ENCODE data around the gene RIOX2.

RIOX2 gene

GRCh38 chr3:97942801-97943546 lies 29.3 kb downstream of the RIOX2 start:
- no peaks in the 10 kb centered on the region for H3K27me3 ChIP-seq (replicated peaks in 2 of 5; ENCODE audit: control insufficient read depth in 4 of 5, insufficient read depth in 5 of 5, low read length in 4 of 5)
- DNase-seq = no peak
- peaks cover 4 to 42% (median 23%) of the 10 kb centered on the region in 4 experiments for H3K36me3 ChIP-seq (ENCODE audit: control insufficient read depth in 4 of 4, insufficient read depth in 4 of 4, low read length in 3 of 4)
- no peak overlapping the region for H3K4me3 ChIP-seq (ENCODE audit: control insufficient read depth in 1 of 7, extremely low read depth in 1 of 7, insufficient read depth in 4 of 7, low read depth in 2 of 7, low read length in 6 of 7)
- H3K4me1 ChIP-seq (ENCODE audit: control extremely low read depth in 1 of 4, control insufficient read depth in 4 of 4, insufficient read depth in 4 of 4, low read length in 3 of 4) = no peaks in the 10 kb centered on the region
- POLR2A ChIA-PET = no interaction called here
- CTCF ChIA-PET = interaction anchor here (0.8 to 1.4 kb wide), 2 partner anchors 28 to 590 kb away, joined by 3 to 4 read pairs; no protein-coding TSS in a partner anchor
- WGBS (ENCODE audit: insufficient coverage) = 100% methylated on average over 2 of the region's 4 CpGs
- H3K9me3 ChIP-seq (ENCODE audit: control extremely low read depth in 1 of 5, control insufficient read depth in 4 of 5, insufficient read depth in 2 of 5, low read depth in 1 of 5, low read length in 4 of 5) = no peaks in the 10 kb centered on the region
- H3K27ac ChIP-seq (ENCODE audit: insufficient read depth in 1 of 2, low read depth in 1 of 2, low read length in 2 of 2, poor library complexity in 1 of 2, severe bottlenecking in 2 of 2) = no peak overlapping the region

- H3K4me1 ChIP-seq (ENCODE audit: control extremely low read depth in 1 of 4, control insufficient read depth in 4 of 4, insufficient read depth in 4 of 4, low read length in 3 of 4) = no peaks in the 10 kb centered on the region
- H3K36me3 ChIP-seq (ENCODE audit: control insufficient read depth in 4 of 4, insufficient read depth in 4 of 4, low read length in 3 of 4) = peaks cover 0 to 21% (median 9%) of the 10 kb centered on the region in 4 experiments
- no peaks in the 10 kb centered on the region for H3K27me3 ChIP-seq (replicated peaks in 2 of 5; ENCODE audit: control insufficient read depth in 4 of 5, insufficient read depth in 5 of 5, low read length in 4 of 5)
- DNase-seq = peak; percentile 7 to 20 (median 16)
- H3K27ac ChIP-seq (ENCODE audit: insufficient read depth in 1 of 2, low read depth in 1 of 2, low read length in 2 of 2, poor library complexity in 1 of 2, severe bottlenecking in 2 of 2) = no peak overlapping the region
- WGBS (ENCODE audit: insufficient coverage) = 75% methylated on average over 1 of the region's 1 CpG
- CTCF ChIA-PET = interaction anchor here (1.2 kb wide), 1 partner anchor 84 kb away, joined by 6 read pairs; no protein-coding TSS in a partner anchor
- POLR2A ChIA-PET = no interaction called here
- H3K9me3 ChIP-seq (ENCODE audit: control extremely low read depth in 1 of 5, control insufficient read depth in 4 of 5, insufficient read depth in 2 of 5, low read depth in 1 of 5, low read length in 4 of 5) = no peaks in the 10 kb centered on the region
- no peak overlapping the region for H3K4me3 ChIP-seq (ENCODE audit: control insufficient read depth in 1 of 7, extremely low read depth in 1 of 7, insufficient read depth in 4 of 7, low read depth in 2 of 7, low read length in 6 of 7)
Measured at GRCh38 chr3:97940034-97940433, 32.2 kb downstream of the RIOX2 start.

GRCh38 chr3:97939401-97939800 lies 32.8 kb downstream of the RIOX2 start:
- Histone ChIP-seq H3K27me3 (replicated peaks in 2 of 5; ENCODE audit: control insufficient read depth in 4 of 5, insufficient read depth in 5 of 5, low read length in 4 of 5) (no peaks in the 10 kb centered on the region), H3K4me3 (ENCODE audit: control insufficient read depth in 1 of 7, extremely low read depth in 1 of 7, insufficient read depth in 4 of 7, low read depth in 2 of 7, low read length in 6 of 7) (no peak overlapping the region), H3K9me3 (ENCODE audit: control extremely low read depth in 1 of 5, control insufficient read depth in 4 of 5, insufficient read depth in 2 of 5, low read depth in 1 of 5, low read length in 4 of 5) (no peaks in the 10 kb centered on the region), H3K4me1 (ENCODE audit: control extremely low read depth in 1 of 4, control insufficient read depth in 4 of 4, insufficient read depth in 4 of 4, low read length in 3 of 4) (no peaks in the 10 kb centered on the region), H3K36me3 (ENCODE audit: control insufficient read depth in 4 of 4, insufficient read depth in 4 of 4, low read length in 3 of 4) (peaks cover 0 to 19% (median 7%) of the 10 kb centered on the region in 4 experiments), H3K27ac (ENCODE audit: insufficient read depth in 1 of 2, low read depth in 1 of 2, low read length in 2 of 2, poor library complexity in 1 of 2, severe bottlenecking in 2 of 2) (no peak overlapping the region)
- 100% methylated on average over 1 of the region's 2 CpGs for WGBS (ENCODE audit: insufficient coverage)
- DNase-seq = no peak
- ChIA-PET CTCF (no interaction called here), POLR2A (no interaction called here)

- Histone ChIP-seq H3K4me3 (ENCODE audit: control insufficient read depth in 1 of 7, extremely low read depth in 1 of 7, insufficient read depth in 4 of 7, low read depth in 2 of 7, low read length in 6 of 7) (no peak overlapping the region), H3K27ac (ENCODE audit: insufficient read depth in 1 of 2, low read depth in 1 of 2, low read length in 2 of 2, poor library complexity in 1 of 2, severe bottlenecking in 2 of 2) (no peak overlapping the region), H3K4me1 (ENCODE audit: control extremely low read depth in 1 of 4, control insufficient read depth in 4 of 4, insufficient read depth in 4 of 4, low read length in 3 of 4) (no peaks in the 10 kb centered on the region), H3K9me3 (ENCODE audit: control extremely low read depth in 1 of 5, control insufficient read depth in 4 of 5, insufficient read depth in 2 of 5, low read depth in 1 of 5, low read length in 4 of 5) (no peaks in the 10 kb centered on the region), H3K27me3 (replicated peaks in 2 of 5; ENCODE audit: control insufficient read depth in 4 of 5, insufficient read depth in 5 of 5, low read length in 4 of 5) (no peaks in the 10 kb centered on the region), H3K36me3 (ENCODE audit: control insufficient read depth in 4 of 4, insufficient read depth in 4 of 4, low read length in 3 of 4) (peaks cover 0 to 13% (median 3%) of the 10 kb centered on the region in 4 experiments)
- DNase-seq = no peak
- no CpG with 5 or more reads among the region's 1 CpG for WGBS (ENCODE audit: insufficient coverage)
- ChIA-PET CTCF (no interaction called here), POLR2A (no interaction called here)
Measured at GRCh38 chr3:97938444-97938843, 33.8 kb downstream of the RIOX2 start.

- 97% methylated on average over 2 of the region's 2 CpGs for WGBS (ENCODE audit: insufficient coverage)
- POLR2A ChIA-PET = no interaction called here
- H3K27ac ChIP-seq (ENCODE audit: insufficient read depth in 1 of 2, low read depth in 1 of 2, low read length in 2 of 2, poor library complexity in 1 of 2, severe bottlenecking in 2 of 2) = no peak overlapping the region
- H3K9me3 ChIP-seq (ENCODE audit: control extremely low read depth in 1 of 5, control insufficient read depth in 4 of 5, insufficient read depth in 2 of 5, low read depth in 1 of 5, low read length in 4 of 5) = no peaks in the 10 kb centered on the region
- H3K36me3 ChIP-seq (ENCODE audit: control insufficient read depth in 4 of 4, insufficient read depth in 4 of 4, low read length in 3 of 4) = peaks cover 0 to 6% (median 2%) of the 10 kb centered on the region in 4 experiments
- H3K4me1 ChIP-seq (ENCODE audit: control extremely low read depth in 1 of 4, control insufficient read depth in 4 of 4, insufficient read depth in 4 of 4, low read length in 3 of 4) = no peaks in the 10 kb centered on the region
- no peaks in the 10 kb centered on the region for H3K27me3 ChIP-seq (replicated peaks in 2 of 5; ENCODE audit: control insufficient read depth in 4 of 5, insufficient read depth in 5 of 5, low read length in 4 of 5)
- no peak for DNase-seq
- CTCF ChIA-PET = interaction anchor here (1.0 kb wide), 1 partner anchor 11 kb away, joined by 3 read pairs; no protein-coding TSS in a partner anchor
- H3K4me3 ChIP-seq (ENCODE audit: control insufficient read depth in 1 of 7, extremely low read depth in 1 of 7, insufficient read depth in 4 of 7, low read depth in 2 of 7, low read length in 6 of 7) = no peak overlapping the region
Measured at GRCh38 chr3:97937205-97937604, 35.0 kb downstream of the RIOX2 start.

- no CpG with 5 or more reads among the region's 1 CpG for WGBS (ENCODE audit: insufficient coverage)
- H3K9me3 ChIP-seq (ENCODE audit: control extremely low read depth in 1 of 5, control insufficient read depth in 4 of 5, insufficient read depth in 2 of 5, low read depth in 1 of 5, low read length in 4 of 5) = no peaks in the 10 kb centered on the region
- H3K36me3 ChIP-seq (ENCODE audit: control insufficient read depth in 4 of 4, insufficient read depth in 4 of 4, low read length in 3 of 4) = peaks cover 0 to 4% (median 0%) of the 10 kb centered on the region in 4 experiments
- H3K4me1 ChIP-seq (ENCODE audit: control extremely low read depth in 1 of 4, control insufficient read depth in 4 of 4, insufficient read depth in 4 of 4, low read length in 3 of 4) = no peaks in the 10 kb centered on the region
- CTCF ChIA-PET = no interaction called here
- no peak for DNase-seq
- no peak overlapping the region for H3K27ac ChIP-seq (ENCODE audit: insufficient read depth in 1 of 2, low read depth in 1 of 2, low read length in 2 of 2, poor library complexity in 1 of 2, severe bottlenecking in 2 of 2)
- H3K27me3 ChIP-seq (replicated peaks in 2 of 5; ENCODE audit: control insufficient read depth in 4 of 5, insufficient read depth in 5 of 5, low read length in 4 of 5) = no peaks in the 10 kb centered on the region
- H3K4me3 ChIP-seq (ENCODE audit: control insufficient read depth in 1 of 7, extremely low read depth in 1 of 7, insufficient read depth in 4 of 7, low read depth in 2 of 7, low read length in 6 of 7) = no peak overlapping the region
- POLR2A ChIA-PET = no interaction called here
Measured at GRCh38 chr3:97935842-97936241, 36.4 kb downstream of the RIOX2 start.

GRCh38 chr3:97934980-97935695 lies 37.1 kb downstream of the RIOX2 start:
- no peak overlapping the region for H3K4me3 ChIP-seq (ENCODE audit: control insufficient read depth in 1 of 7, extremely low read depth in 1 of 7, insufficient read depth in 4 of 7, low read depth in 2 of 7, low read length in 6 of 7)
- no peak overlapping the region for H3K27ac ChIP-seq (ENCODE audit: insufficient read depth in 1 of 2, low read depth in 1 of 2, low read length in 2 of 2, poor library complexity in 1 of 2, severe bottlenecking in 2 of 2)
- 100% methylated on average over 1 of the region's 3 CpGs for WGBS (ENCODE audit: insufficient coverage)
- H3K9me3 ChIP-seq (ENCODE audit: control extremely low read depth in 1 of 5, control insufficient read depth in 4 of 5, insufficient read depth in 2 of 5, low read depth in 1 of 5, low read length in 4 of 5) = no peaks in the 10 kb centered on the region
- CTCF ChIA-PET = no interaction called here
- POLR2A ChIA-PET = no interaction called here
- no peaks in the 10 kb centered on the region for H3K4me1 ChIP-seq (ENCODE audit: control extremely low read depth in 1 of 4, control insufficient read depth in 4 of 4, insufficient read depth in 4 of 4, low read length in 3 of 4)
- no peak for DNase-seq
- no peaks in the 10 kb centered on the region for H3K27me3 ChIP-seq (replicated peaks in 2 of 5; ENCODE audit: control insufficient read depth in 4 of 5, insufficient read depth in 5 of 5, low read length in 4 of 5)
- peaks cover 0 to 4% (median 0%) of the 10 kb centered on the region in 4 experiments for H3K36me3 ChIP-seq (ENCODE audit: control insufficient read depth in 4 of 4, insufficient read depth in 4 of 4, low read length in 3 of 4)
